NT2/D1 (cell line): ENCODE data around the gene SERPINA3.

Source experiments
- YY1 ChIP-seq: IDR thresholded peaks from 2 replicates; pipeline ENCODE4 v1.6.1; 2011; ENCODE audit not compliant: insufficient read length, insufficient read depth
- ZNF274 ChIP-seq: IDR thresholded peaks from 2 replicates; pipeline ENCODE4 v1.6.1; 2011; ENCODE audit warnings: mild to moderate bottlenecking, low read depth, low read length

DNA sequence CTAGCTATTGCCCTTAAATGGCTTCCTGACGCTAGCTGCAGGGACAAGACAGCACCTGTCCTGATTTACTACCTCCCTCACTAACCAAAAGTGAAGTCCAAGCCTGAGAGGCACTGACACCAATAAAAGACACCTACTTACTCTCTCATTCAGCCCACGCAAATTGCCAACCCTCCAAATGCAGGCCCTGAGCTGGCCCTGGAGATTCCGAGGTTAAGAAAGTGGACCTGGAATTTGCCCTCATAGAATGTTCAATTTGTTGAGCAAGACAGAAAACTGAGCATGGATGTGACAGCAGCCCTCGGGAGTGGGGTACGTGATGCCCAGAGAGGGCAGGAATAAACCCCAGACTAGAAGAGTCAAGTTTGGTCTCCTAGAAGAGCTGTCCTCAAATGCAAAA lies 16.4 kb downstream of the SERPINA3 start:
- no peak for TF ChIP-seq ZNF274
- no peak for TF ChIP-seq YY1
